GM12878 (cell line): ENCODE results near the gene FRZB. TPM values are rescaled to one million over a fixed set of nuclear protein-coding genes. Genes with fewer than 3 reads are reported as not detected.

Experiments
- ATAC-seq: fragments of 200-7000 bp; cut with Tn5 transposase; 3 replicates; pipeline ENCODE4 v1.9.1; 2020; ENCODE audit warnings: mild to moderate bottlenecking, moderate library complexity
- BruUV-seq: library from RNA; stranded (reverse); fragments of 400-500 nt; replicated peaks from 2 replicates; lab custom pipeline; 2021; lab: Mats Ljungman, UMichigan
- CTCF ChIA-PET: fragments of 300-600 bp; sonication (Branson Sonifier 250); formaldehyde crosslinking; extraction: SDS; loops from one replicate; lab custom pipeline; 2021; ENCODE audit warnings: inconsistent platforms; lab: Yijun Ruan, JAX
- POLR2A ChIA-PET: fragments of 350-600 bp; formaldehyde crosslinking; extraction: SDS; loops from one replicate; lab custom pipeline; 2021; ENCODE audit warnings: inconsistent platforms; lab: Charles Lee
- RAD21 ChIA-PET: fragments of 300-600 bp; sonication (Branson Sonifier 250); formaldehyde crosslinking; loops from one replicate; lab custom pipeline; 2023; ENCODE audit warnings: antibody characterized with exemption; ENCODE audit not compliant: unreplicated experiment; lab: Charles Lee
- SMC1A ChIA-PET: fragments of 300-600 bp; sonication (Branson Sonifier 250); formaldehyde crosslinking; loops from one replicate; lab custom pipeline; 2023; ENCODE audit not compliant: unreplicated experiment, uncharacterized antibody; lab: Charles Lee
- DNase-seq: peaks from one replicate; pipeline ENCODE4 v3.0.0-alpha.2; 2011; ENCODE audit warnings: low read depth, low spot score
- FAIRE-seq: peaks from 3 replicates; lab custom pipeline; 2011; peaks lifted over from hg19 to GRCh38; lab: Jason Lieb, UNC
- H2AFZ ChIP-seq: 2 replicates; pipeline ENCODE4 v1.6.0; 2011; ENCODE audit warnings: low read depth, low read length, control low read depth; ENCODE audit not compliant: control insufficient read depth
- H3K27ac ChIP-seq: 2 replicates; pipeline ENCODE4 v1.5.1; 2011; ENCODE audit warnings: control low read depth; ENCODE audit not compliant: control insufficient read depth, insufficient read depth
- H3K27me3 ChIP-seq, 2 experiments: replicated peaks in 1 of 2; 2 replicates each; pipeline versions ENCODE4 v1.6.0 to v1.6.1; 2011; ENCODE audit warnings: low read length in 1 of 2; ENCODE audit not compliant: control insufficient read depth in 2 of 2, insufficient read depth in 2 of 2
- H3K36me3 ChIP-seq, 2 experiments: 2 replicates each; pipeline ENCODE4 v1.5.1; 2011; ENCODE audit warnings: low read length in 1 of 2; ENCODE audit not compliant: control insufficient read depth in 2 of 2, insufficient read depth in 2 of 2
- H3K4me1 ChIP-seq: 2 replicates; pipeline ENCODE4 v1.6.1; 2011; ENCODE audit warnings: mild to moderate bottlenecking, low read length, moderate library complexity, mixed read lengths; ENCODE audit not compliant: control insufficient read depth, insufficient read depth
- H3K4me2 ChIP-seq: 2 replicates; pipeline ENCODE4 v1.6.0; 2011; ENCODE audit warnings: control low read depth; ENCODE audit not compliant: control insufficient read depth, insufficient read depth
- H3K4me3 ChIP-seq: fragments of 200-600 bp; sonication (generic); 2 replicates; pipeline ENCODE4 v1.5.1; 2016
- H3K79me2 ChIP-seq: 2 replicates; pipeline ENCODE4 v1.6.0; 2011; ENCODE audit warnings: low read length; ENCODE audit not compliant: control insufficient read depth, insufficient read depth
- H3K9ac ChIP-seq: 2 replicates; pipeline ENCODE4 v1.8.0; 2011; ENCODE audit warnings: low read length, control low read depth, mixed read lengths; ENCODE audit not compliant: control insufficient read depth, insufficient read depth
- H3K9me3 ChIP-seq: replicated peaks from 3 replicates; pipeline ENCODE4 v1.5.1; 2011; ENCODE audit warnings: mild to moderate bottlenecking, low read length; ENCODE audit not compliant: control insufficient read depth, insufficient read depth
- H4K20me1 ChIP-seq: 2 replicates; pipeline ENCODE4 v1.6.0; 2011; ENCODE audit not compliant: control insufficient read depth, insufficient read depth
- CHD4 ChIP-seq: fragments of 200-600 bp; sonication (generic); IDR thresholded peaks from 2 replicates; pipeline ENCODE4 v1.6.1; 2016; ENCODE audit warnings: mild to moderate bottlenecking
- DPF2 ChIP-seq: fragments of 450-650 bp; IDR thresholded peaks from 2 replicates; pipeline ENCODE4 v1.6.1; 2017; ENCODE audit warnings: mild to moderate bottlenecking
- E4F1 ChIP-seq: fragments of 450-650 bp; IDR thresholded peaks from 2 replicates; pipeline ENCODE4 v1.6.1; 2018; ENCODE audit warnings: borderline replicate concordance, mild to moderate bottlenecking; ENCODE audit not compliant: partially characterized antibody
- ESRRA ChIP-seq: IDR thresholded peaks from 2 replicates; pipeline ENCODE4 v1.6.1; 2012; ENCODE audit warnings: mild to moderate bottlenecking, low read length, improper control_type of control experiment
- EZH2 ChIP-seq: IDR thresholded peaks from 2 replicates; pipeline ENCODE4 v1.6.1; 2012; ENCODE audit warnings: low read depth, mild to moderate bottlenecking, control low read depth, inconsistent platforms, low read length, borderline replicate concordance; ENCODE audit not compliant: control insufficient read depth
- FOXM1 ChIP-seq: IDR thresholded peaks from 2 replicates; pipeline ENCODE4 v1.6.1; 2012; ENCODE audit warnings: low read depth, mild to moderate bottlenecking, inconsistent platforms, low read length, moderate library complexity
- IKZF2 ChIP-seq, 2 experiments: fragments of 450-650 bp; IDR thresholded peaks; 2 replicates each; pipeline ENCODE4 v1.6.1; 2017; ENCODE audit warnings: mild to moderate bottlenecking in 2 of 2, moderate library complexity in 2 of 2
- KLF5 ChIP-seq: fragments of 450-650 bp; IDR thresholded peaks from 2 replicates; pipeline ENCODE4 v1.6.1; 2014; ENCODE audit warnings: mild to moderate bottlenecking; ENCODE audit not compliant: partially characterized antibody
- NR2C1 ChIP-seq: fragments of 450-650 bp; IDR thresholded peaks from 2 replicates; pipeline ENCODE4 v1.6.1; 2017; ENCODE audit warnings: antibody characterized with exemption, mild to moderate bottlenecking, moderate library complexity
- NRF1 ChIP-seq: conservative IDR thresholded peaks from 2 replicates; pipeline ENCODE4 v1.6.1; 2011; ENCODE audit warnings: mild to moderate bottlenecking, low read depth, low read length, improper control_type of control experiment
- PAX5 ChIP-seq: IDR thresholded peaks from 2 replicates; pipeline ENCODE4 v1.6.1; 2011; ENCODE audit warnings: low read depth, low read length, borderline replicate concordance
- POLR2AphosphoS5 ChIP-seq: IDR thresholded peaks from 2 replicates; pipeline ENCODE4 v1.6.1; 2011; ENCODE audit warnings: mild to moderate bottlenecking, low read length, inconsistent platforms
- RB1 ChIP-seq: fragments of 450-650 bp; formaldehyde crosslinking; IDR thresholded peaks from 2 replicates; pipeline ENCODE4 v1.6.1; 2017; ENCODE audit warnings: mild to moderate bottlenecking, borderline replicate concordance
- RCOR1 ChIP-seq: conservative IDR thresholded peaks from 2 replicates; pipeline ENCODE4 v1.6.1; 2012; ENCODE audit warnings: low read depth, low read length, improper control_type of control experiment
- ZNF384 ChIP-seq: IDR thresholded peaks from 2 replicates; pipeline ENCODE4 v1.6.1; 2012; ENCODE audit warnings: low read depth, mild to moderate bottlenecking, low read length, improper control_type of control experiment, borderline replicate concordance
- WGBS: methylation state at CpG from one replicate; pipeline ENCODE4 v1.1.6; 2016; ENCODE audit warnings: low lambda C conversion rate; ENCODE audit not compliant: insufficient replicate concordance, insufficient coverage; ENCODE audit errors: missing lambda C conversion rate; 5-methylcytosine and 5-hydroxymethylcytosine counted together
- in situ Hi-C: fragments of 300-500 bp; cut with MboI; formaldehyde crosslinking; loops from 9 replicates; pipeline ENCODE4 v1.14.3; 2018; ENCODE audit warnings: mixed read lengths
- intact Hi-C: fragments of 100-400 bp; cut with micrococcal nuclease; formaldehyde crosslinking; loops from one replicate; pipeline ENCODE4 v1.14.2; 2022; ENCODE audit not compliant: unreplicated experiment
- polyA plus RNA-seq, 11 experiments: library from polyadenylated mRNA; depleted of rRNA in 4 of 11; unstranded in 6 of 11; stranded (reverse) in 5 of 11; fragments of >200 nt; fragmentation: Nextera tagmentation in 4 of 11; fragmentation: Illumina TruSeq in 1 of 11; extraction: Ambion mirVana in 4 of 11; extraction: Trizol in 1 of 11; gene quantifications; 1 replicate in 1 of 11; 2 replicates in 10 of 11; pipeline versions ENCODE4 v1.2.1 to v1.2.3, GENCODE V29; 2011 to 2016; ENCODE audit warnings: inconsistent platforms in 2 of 11, missing spikeins in 2 of 11, low read depth in 1 of 11
- total RNA-seq, 4 experiments: library from RNA; depleted of rRNA in 3 of 4; stranded (reverse); fragments of >200 nt in 3 of 4; fragmentation: Illumina TruSeq in 1 of 4; extraction: Trizol in 1 of 4; gene quantifications; 2 replicates each; pipeline versions ENCODE4 v1.2.1 to v1.2.3, GENCODE V29; 2013 to 2021
- TF ChIP-seq, protein P1 (sequence below): IDR thresholded peaks from 2 replicates; pipeline ENCODE4 v1.6.1; 2011; ENCODE audit warnings: low read depth, low read length, improper control_type of control experiment, borderline replicate concordance

Gene FRZB
- total and polyA plus RNA-seq, 10 of the 15 experiments (the other 5 are each of a cell fraction or from before 2014, with no cell fraction given): 0.03 TPM; not detected in 9

GRCh38 chr2:182890773-182891378 lies 24.4 kb upstream of the FRZB start:
- DNase-seq: no peak
- Histone ChIP-seq H2AFZ (no peak overlapping the region), H3K27ac (no peak overlapping the region), H3K4me3 (no peak overlapping the region), H3K4me2 (no peak overlapping the region), H3K9me3 (no peaks in the 10 kb centered on the region), H3K27me3 (no peaks in the 10 kb centered on the region), H3K36me3 (no peaks in the 10 kb centered on the region), H3K4me1 (no peaks in the 10 kb centered on the region), H3K9ac (no peak overlapping the region), H4K20me1 (no peaks in the 10 kb centered on the region), H3K79me2 (no peaks in the 10 kb centered on the region)
- SMC1A ChIA-PET: interaction anchor here (1.2 kb wide), 1 partner anchor 68 kb away, joined by 4 read pairs; no protein-coding TSS in a partner anchor
- no peak for ATAC-seq
- POLR2A ChIA-PET: no interaction called here
- no TSS peak for BruUV-seq
- in situ Hi-C loops (no loop called here), intact Hi-C loops (no loop called here)
- CTCF ChIA-PET: interaction anchor here (1.1 to 1.2 kb wide), 2 partner anchors 49 to 91 kb away, joined by 3 read pairs; no protein-coding TSS in a partner anchor
- TF ChIP-seq KLF5 (no peak), RB1 (no peak), DPF2 (no peak), NRF1 (no peak)
- RAD21 ChIA-PET: no interaction called here
- WGBS: 37% methylated on average over 3 of the region's 3 CpGs
- FAIRE-seq: no peak

- H3K9ac ChIP-seq: no peak overlapping the region
- SMC1A ChIA-PET: no interaction called here
- no peak overlapping the region for H3K4me3 ChIP-seq
- FAIRE-seq (no peak), DNase-seq (no peak), ATAC-seq (no peak)
- no TSS peak for BruUV-seq
- no peak overlapping the region for H3K4me2 ChIP-seq
- no peak overlapping the region for H2AFZ ChIP-seq
- no peaks in the 10 kb centered on the region for H3K79me2 ChIP-seq
- no peaks in the 10 kb centered on the region for H4K20me1 ChIP-seq
- RAD21 ChIA-PET: no interaction called here
- no peak overlapping the region for H3K27ac ChIP-seq
- no peaks in the 10 kb centered on the region for H3K4me1 ChIP-seq
- intact Hi-C loops: no loop called here
- in situ Hi-C loops: no loop called here
- no peaks in the 10 kb centered on the region for H3K36me3 ChIP-seq
- CTCF ChIA-PET: no interaction called here
- POLR2A ChIA-PET: no interaction called here
- H3K9me3 ChIP-seq: no peaks in the 10 kb centered on the region
- WGBS: 83% methylated on average over 7 of the region's 7 CpGs
- H3K27me3 ChIP-seq: no peaks in the 10 kb centered on the region
- no peak for TF ChIP-seq PAX5
- TF ChIP-seq, protein P1, sequence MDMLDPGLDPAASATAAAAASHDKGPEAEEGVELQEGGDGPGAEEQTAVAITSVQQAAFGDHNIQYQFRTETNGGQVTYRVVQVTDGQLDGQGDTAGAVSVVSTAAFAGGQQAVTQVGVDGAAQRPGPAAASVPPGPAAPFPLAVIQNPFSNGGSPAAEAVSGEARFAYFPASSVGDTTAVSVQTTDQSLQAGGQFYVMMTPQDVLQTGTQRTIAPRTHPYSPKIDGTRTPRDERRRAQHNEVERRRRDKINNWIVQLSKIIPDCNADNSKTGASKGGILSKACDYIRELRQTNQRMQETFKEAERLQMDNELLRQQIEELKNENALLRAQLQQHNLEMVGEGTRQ: no peak
- TF ChIP-seq FOXM1: no peak
- TF ChIP-seq ESRRA: no peak
- TF ChIP-seq RCOR1: no peak
- TF ChIP-seq IKZF2 (IDR thresholded peaks at IDR 0.05): no peak
- TF ChIP-seq POLR2AphosphoS5: no peak
- no peak for TF ChIP-seq ZNF384
- TF ChIP-seq NR2C1: no peak
- TF ChIP-seq EZH2: no peak
- TF ChIP-seq E4F1: no peak
- TF ChIP-seq CHD4: no peak
These were observed 23.9 kb upstream of the FRZB start for GRCh38 chr2:182890305-182890704.
